ENCODE results near the gene KCTD18.

Gene KCTD18

GRCh38 chr2:200455958-200456421 lies 53.9 kb downstream of the KCTD18 start:
- TF ChIP-seq ZFX (IDR thresholded peaks at IDR 0.05; ENCODE audit: borderline replicate concordance) (no peak), CTCF (IDR thresholded peaks at IDR 0.05) (no peak)
- H3K27ac ChIP-seq = no peak overlapping the region

GRCh38 chr2:200454927-200455801 lies 54.7 kb downstream of the KCTD18 start:
- H3K27ac ChIP-seq = no peak overlapping the region
- TF ChIP-seq CTCF (IDR thresholded peaks at IDR 0.05) = no peak

- TF ChIP-seq ZFX (IDR thresholded peaks at IDR 0.05; ENCODE audit: borderline replicate concordance) (no peak), CTCF (IDR thresholded peaks at IDR 0.05) (no peak)
- no peak overlapping the region for H3K27ac ChIP-seq
Measured at GRCh38 chr2:200453853-200454534, 55.9 kb downstream of the KCTD18 start.

- no peak overlapping the region for H3K27ac ChIP-seq
- TF ChIP-seq CTCF (IDR thresholded peaks at IDR 0.05) (no peak), ZFX (IDR thresholded peaks at IDR 0.05; ENCODE audit: borderline replicate concordance) (no peak)
Measured at GRCh38 chr2:200453142-200453852, 56.6 kb downstream of the KCTD18 start.

GRCh38 chr2:200452377-200452776 lies 57.5 kb downstream of the KCTD18 start:
- TF ChIP-seq CTCF (IDR thresholded peaks at IDR 0.05) = no peak
- TF ChIP-seq ZFX (IDR thresholded peaks at IDR 0.05; ENCODE audit: borderline replicate concordance) = no peak
- H3K27ac ChIP-seq = no peak overlapping the region

- TF ChIP-seq CTCF (IDR thresholded peaks at IDR 0.05) (no peak), ZFX (IDR thresholded peaks at IDR 0.05; ENCODE audit: borderline replicate concordance) (no peak)
- no peak overlapping the region for H3K27ac ChIP-seq
Measured at GRCh38 chr2:200451511-200451910, 58.4 kb downstream of the KCTD18 start.

Data from 22Rv1 (cell line).